Breast epithelium (tissue), 3 donors: ENCODE data around the gene TYK2.

Source experiments
- CTCF ChIP-seq, 3 donors: fragments of 450-650 bp; IDR thresholded peaks; one replicate each; pipeline ENCODE4 v1.5.1; 2016 to 2017; ENCODE audit warnings: antibody characterized with exemption in 3 of 3, mild to moderate bottlenecking in 3 of 3, moderate library complexity in 3 of 3
- POLR2A ChIP-seq: fragments of 450-650 bp; IDR thresholded peaks from one replicate; pipeline ENCODE4 v1.6.1; 2016; ENCODE audit warnings: antibody characterized with exemption, mild to moderate bottlenecking, moderate library complexity
- POLR2AphosphoS5 ChIP-seq, 3 donors: sonication (generic); formaldehyde crosslinking; IDR thresholded peaks; one replicate each; pipeline ENCODE4 v1.6.1; 2017; ENCODE audit warnings: antibody characterized with exemption in 3 of 3

GRCh38 chr19:10346509-10346908 is 33.9 kb downstream of the TYK2 start:
- no peak for TF ChIP-seq CTCF (IDR thresholded peaks at IDR 0.05)
- no peak for TF ChIP-seq POLR2A
- TF ChIP-seq POLR2AphosphoS5 (IDR thresholded peaks at IDR 0.05) = no peak
